Epithelial cell of proximal tubule (primary cell): ENCODE measurements around the gene RPS6KA4. TPM values are rescaled to one million over a fixed set of nuclear protein-coding genes. Genes with fewer than 3 reads are reported as not detected.
"Not testable (repeated sequence)": the region's sequence is repeated elsewhere in the genome, so short reads cannot be mapped to it uniquely, and the experiment has no call there.

ENCODE experiments used
- DNase-seq: peaks from one replicate; pipeline ENCODE4 v3.0.0-alpha.2; 2011; ENCODE audit warnings: low read depth
- H3K4me3 ChIP-seq: 2 replicates; pipeline ENCODE4 v1.5.1; 2011; ENCODE audit warnings: low read depth, mild to moderate bottlenecking, low read length
- CTCF ChIP-seq: conservative IDR thresholded peaks from 2 replicates; pipeline ENCODE4 v1.5.1; 2012; ENCODE audit warnings: low read depth, mild to moderate bottlenecking, low read length
- total RNA-seq: library from RNA; depleted of rRNA; stranded (reverse); fragments of >200 nt; gene quantifications from 2 replicates; pipeline ENCODE4 v1.2.3, GENCODE V29; 2015

RPS6KA4 gene
- 37.1 and 69.9 TPM in 2 replicates for total RNA-seq

GRCh38 chr11:64358907-64359711 is at the start of gene RPS6KA4:
Gene RPS6KA4, plus strand, starts transcription at chr11:64359162. Its CDS starts 74 bp downstream, at chr11:64359236.
- no peak for DNase-seq
- TF ChIP-seq CTCF, result no peak
- peak within 1 kb of the TSS; percentile 93 for H3K4me3 ChIP-seq

- no peak for TF ChIP-seq CTCF
- no peak overlapping the region for H3K4me3 ChIP-seq
- DNase-seq, result no peak
Measured at GRCh38 chr11:64312947-64313346, 46.0 kb upstream of the RPS6KA4 start.

- no peak for TF ChIP-seq CTCF
- no peak for DNase-seq
- no peak overlapping the region for H3K4me3 ChIP-seq
Measured at GRCh38 chr11:64313491-64314145, 45.3 kb upstream of the RPS6KA4 start.

GRCh38 chr11:64314146-64314804 is 44.7 kb upstream of the RPS6KA4 start:
- no peak overlapping the region for H3K4me3 ChIP-seq
- peak; percentile 28 for TF ChIP-seq CTCF
- no peak for DNase-seq

GRCh38 chr11:64314805-64315561 is 44.0 kb upstream of the RPS6KA4 start:
- no peak overlapping the region for H3K4me3 ChIP-seq
- no peak for TF ChIP-seq CTCF
- no peak for DNase-seq

- H3K4me3 ChIP-seq, DNase-seq: not testable (repeated sequence)
Measured at GRCh38 chr11:64315667-64316526, 43.1 kb upstream of the RPS6KA4 start.
